ENCODE data around the gene TUBA1C. TPM values are rescaled to one million over a fixed set of nuclear protein-coding genes. Genes with fewer than 3 reads are reported as not detected.
"Not testable (repeated sequence)": the region's sequence is repeated elsewhere in the genome, so short reads cannot be mapped to it uniquely, and the experiment has no call there.

Gene TUBA1C
- total RNA-seq, 1 donor from 2014 or later, result 212 TPM

- not testable (repeated sequence) for DNase-seq (ENCODE audit: low read depth)
These were observed 45.6 kb downstream of the TUBA1C start for GRCh38 chr12:49310451-49311000.

- DNase-seq (ENCODE audit: low read depth), result no peak
These were observed 49.9 kb downstream of the TUBA1C start for GRCh38 chr12:49314811-49315210.

- DNase-seq (ENCODE audit: low read depth), result not testable (repeated sequence)
These were observed 52.2 kb downstream of the TUBA1C start for GRCh38 chr12:49317118-49317517.

- DNase-seq (ENCODE audit: low read depth), result not testable (repeated sequence)
These were observed 55.7 kb downstream of the TUBA1C start for GRCh38 chr12:49320411-49321103.

- DNase-seq (ENCODE audit: low read depth), result no peak
These were observed 57.5 kb downstream of the TUBA1C start for GRCh38 chr12:49322367-49322707.

- peak; percentile 96 for DNase-seq (ENCODE audit: low read depth)
These were observed 58.0 kb downstream of the TUBA1C start, which contains the start of gene TROAP for GRCh38 chr12:49322708-49323523. Gene TROAP, plus strand, starts transcription at chr12:49323255. Its CDS starts 354 bp downstream, at chr12:49323609.

- DNase-seq (ENCODE audit: low read depth), result no peak
These were observed 58.7 kb downstream of the TUBA1C start for GRCh38 chr12:49323524-49324097.

Other genes starting within 250 kb of the TUBA1C start
- gene PRKAG1, start 246.3 kb upstream of the TUBA1C start, total RNA-seq, result 63.0 and 86.1 TPM in 2 replicates
- gene KMT2D, start 204.3 kb upstream of the TUBA1C start, total RNA-seq, result 13.0 and 110 TPM in 2 replicates
- 0.10 and 1.7 TPM in 2 replicates for gene RHEBL1, start 195.1 kb upstream of the TUBA1C start, total RNA-seq
- 0.05 TPM in 1 of 2 replicates, not detected in the other for gene DHH, start 170.3 kb upstream of the TUBA1C start, total RNA-seq
- 33.3 and 34.3 TPM in 2 replicates for gene LMBR1L, start 154.2 kb upstream of the TUBA1C start, total RNA-seq
- 420 and 2,146 TPM in 2 replicates for gene TUBA1B, start 133.7 kb upstream of the TUBA1C start, total RNA-seq
- 691 and 1,981 TPM in 2 replicates for gene TUBA1A, start 76.0 kb upstream of the TUBA1C start, total RNA-seq
- not detected in 2 replicates for gene PRPH, start 30.1 kb downstream of the TUBA1C start, total RNA-seq
- gene TROAP, start 58.2 kb downstream of the TUBA1C start, total RNA-seq, result 0.60 and 6.6 TPM in 2 replicates
- 0.52 and 0.99 TPM in 2 replicates for gene C1QL4, start 72.1 kb downstream of the TUBA1C start, total RNA-seq
- gene DNAJC22, start 81.8 kb downstream of the TUBA1C start, total RNA-seq, result 3.1 and 18.8 TPM in 2 replicates
- 22.1 and 42.4 TPM in 2 replicates for gene SPATS2, start 102.4 kb downstream of the TUBA1C start, total RNA-seq

All from renal cortical epithelial cell (primary cell).